Astrocyte (in vitro differentiated cells and primary cell): Measurements from ENCODE around the gene GHRH. TPM values are rescaled to one million over a fixed set of nuclear protein-coding genes. Genes with fewer than 3 reads are reported as not detected.

Source experiments
- DNase-seq: peaks from one replicate; pipeline ENCODE4 v3.0.0-alpha.2; 2010; ENCODE audit warnings: low read depth
- FAIRE-seq: peaks from 2 replicates; lab custom pipeline; 2011; peaks lifted over from hg19 to GRCh38; lab: Jason Lieb, UNC
- H2AFZ ChIP-seq: 2 replicates; pipeline ENCODE4 v1.6.0; 2012; ENCODE audit warnings: low read depth, low read length, inconsistent platforms
- H3K27ac ChIP-seq: 2 replicates; pipeline ENCODE4 v1.5.1; 2011; ENCODE audit warnings: low read depth, low read length, inconsistent platforms
- H3K27me3 ChIP-seq: 2 replicates; pipeline ENCODE4 v1.6.0; 2011; ENCODE audit warnings: low read length, inconsistent platforms; ENCODE audit not compliant: insufficient read depth
- H3K36me3 ChIP-seq: 2 replicates; pipeline ENCODE4 v1.5.1; 2011; ENCODE audit warnings: low read length, inconsistent platforms; ENCODE audit not compliant: insufficient read depth
- H3K4me1 ChIP-seq: 2 replicates; pipeline ENCODE4 v1.5.1; 2011; ENCODE audit warnings: low read length, inconsistent platforms; ENCODE audit not compliant: insufficient read depth
- H3K4me2 ChIP-seq: 2 replicates; pipeline ENCODE4 v1.6.0; 2012; ENCODE audit warnings: low read length, inconsistent platforms
- H3K4me3 ChIP-seq: 2 replicates; pipeline ENCODE4 v1.5.1; 2011; ENCODE audit warnings: low read depth, mild to moderate bottlenecking, low read length, inconsistent platforms; ENCODE audit not compliant: insufficient read depth
- H3K79me2 ChIP-seq: 2 replicates; pipeline ENCODE4 v1.6.0; 2012; ENCODE audit warnings: mild to moderate bottlenecking, low read length, inconsistent platforms; ENCODE audit not compliant: insufficient read depth
- H3K9ac ChIP-seq: 2 replicates; pipeline ENCODE4 v1.6.0; 2012; ENCODE audit warnings: mild to moderate bottlenecking, low read length, inconsistent platforms
- H3K9me3 ChIP-seq: 2 replicates; pipeline ENCODE4 v1.5.1; 2012; ENCODE audit warnings: low read depth, mild to moderate bottlenecking, low read length, inconsistent platforms; ENCODE audit not compliant: insufficient read depth
- H4K20me1 ChIP-seq: 2 replicates; pipeline ENCODE4 v1.6.0; 2012; ENCODE audit warnings: low read length, inconsistent platforms; ENCODE audit not compliant: insufficient read depth
- H3K27ac Mint-ChIP-seq: one replicate; pipeline ENCODE4 v1.8.0; 2021; ENCODE audit warnings: mild to moderate bottlenecking, mixed read lengths; ENCODE audit not compliant: unreplicated experiment
- H3K27me3 Mint-ChIP-seq: one replicate; pipeline ENCODE4 v1.8.0; 2021; ENCODE audit warnings: low read depth, mixed read lengths; ENCODE audit not compliant: unreplicated experiment
- H3K36me3 Mint-ChIP-seq: one replicate; pipeline ENCODE4 v1.8.0; 2021; ENCODE audit warnings: low read depth, mixed read lengths; ENCODE audit not compliant: unreplicated experiment
- H3K4me1 Mint-ChIP-seq: one replicate; pipeline ENCODE4 v1.8.0; 2021; ENCODE audit warnings: low read depth, mixed read lengths; ENCODE audit not compliant: unreplicated experiment
- H3K4me3 Mint-ChIP-seq: one replicate; pipeline ENCODE4 v1.8.0; 2021; ENCODE audit warnings: mild to moderate bottlenecking, moderate library complexity, mixed read lengths; ENCODE audit not compliant: unreplicated experiment
- H3K9me3 Mint-ChIP-seq: one replicate; pipeline ENCODE4 v1.8.0; 2021; ENCODE audit warnings: mild to moderate bottlenecking, mixed read lengths; ENCODE audit not compliant: unreplicated experiment
- EZH2 ChIP-seq: IDR thresholded peaks from 2 replicates; pipeline ENCODE4 v1.6.1; 2012; ENCODE audit warnings: mild to moderate bottlenecking, low read length, inconsistent platforms; ENCODE audit not compliant: insufficient read depth
- total RNA-seq: library from RNA; stranded (reverse); gene quantifications from 2 replicates; pipeline ENCODE4 v1.2.1, GENCODE V29; 2021
- TF ChIP-seq, protein P1 (sequence below): IDR thresholded peaks from 2 replicates; pipeline ENCODE4 v1.5.1; 2011; ENCODE audit warnings: low read depth, mild to moderate bottlenecking, inconsistent platforms, low read length, moderate library complexity; ENCODE audit not compliant: insufficient read depth

GHRH gene
- total RNA-seq, 1 donor from 2014 or later, result not detected

DNA sequence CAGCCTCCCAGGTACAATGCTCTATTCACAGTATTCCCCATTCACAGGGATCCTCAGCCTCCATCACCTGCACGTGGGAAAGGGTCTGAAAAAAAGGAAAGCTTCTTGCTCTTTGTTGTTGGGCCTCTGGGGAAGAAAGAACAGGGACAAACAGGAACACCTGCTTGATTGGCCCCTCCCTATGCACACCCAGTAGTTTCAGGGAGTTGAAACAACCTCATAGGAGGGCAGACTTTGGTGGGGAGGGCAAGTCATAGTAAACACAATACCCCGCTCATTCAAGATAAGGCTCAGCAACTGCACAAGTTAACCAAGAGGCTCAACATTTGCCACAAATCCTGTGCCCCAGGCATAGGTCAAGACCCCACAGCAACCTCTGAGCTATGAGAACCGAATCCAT lies 1.7 kb downstream of the GHRH start:
- Histone ChIP-seq H3K79me2 (no peaks in the 10 kb centered on the region), H3K9me3 (no peaks in the 10 kb centered on the region), H3K4me2 (no peak overlapping the region), H3K9ac (no peak overlapping the region), H3K27ac (no peak overlapping the region), H4K20me1 (no peaks in the 10 kb centered on the region), H2AFZ (no peak overlapping the region), H3K4me1 (no peaks in the 10 kb centered on the region), H3K27me3 (peaks cover 36% of the 10 kb centered on the region), H3K36me3 (no peaks in the 10 kb centered on the region), H3K4me3 (no peak overlapping the region)
- H3K27me3 Mint-ChIP-seq, result peaks cover 38% of the 10 kb centered on the region
- TF ChIP-seq EZH2, result no peak
- TF ChIP-seq, protein P1, sequence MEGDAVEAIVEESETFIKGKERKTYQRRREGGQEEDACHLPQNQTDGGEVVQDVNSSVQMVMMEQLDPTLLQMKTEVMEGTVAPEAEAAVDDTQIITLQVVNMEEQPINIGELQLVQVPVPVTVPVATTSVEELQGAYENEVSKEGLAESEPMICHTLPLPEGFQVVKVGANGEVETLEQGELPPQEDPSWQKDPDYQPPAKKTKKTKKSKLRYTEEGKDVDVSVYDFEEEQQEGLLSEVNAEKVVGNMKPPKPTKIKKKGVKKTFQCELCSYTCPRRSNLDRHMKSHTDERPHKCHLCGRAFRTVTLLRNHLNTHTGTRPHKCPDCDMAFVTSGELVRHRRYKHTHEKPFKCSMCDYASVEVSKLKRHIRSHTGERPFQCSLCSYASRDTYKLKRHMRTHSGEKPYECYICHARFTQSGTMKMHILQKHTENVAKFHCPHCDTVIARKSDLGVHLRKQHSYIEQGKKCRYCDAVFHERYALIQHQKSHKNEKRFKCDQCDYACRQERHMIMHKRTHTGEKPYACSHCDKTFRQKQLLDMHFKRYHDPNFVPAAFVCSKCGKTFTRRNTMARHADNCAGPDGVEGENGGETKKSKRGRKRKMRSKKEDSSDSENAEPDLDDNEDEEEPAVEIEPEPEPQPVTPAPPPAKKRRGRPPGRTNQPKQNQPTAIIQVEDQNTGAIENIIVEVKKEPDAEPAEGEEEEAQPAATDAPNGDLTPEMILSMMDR, result no peak
- no peak overlapping the region for H3K4me3 Mint-ChIP-seq
- H3K9me3 Mint-ChIP-seq, result no peaks in the 10 kb centered on the region
- H3K4me1 Mint-ChIP-seq, result no peaks in the 10 kb centered on the region
- no peak overlapping the region for H3K27ac Mint-ChIP-seq
- FAIRE-seq, result no peak
- H3K36me3 Mint-ChIP-seq, result no peaks in the 10 kb centered on the region
- DNase-seq, result no peak

DNA sequence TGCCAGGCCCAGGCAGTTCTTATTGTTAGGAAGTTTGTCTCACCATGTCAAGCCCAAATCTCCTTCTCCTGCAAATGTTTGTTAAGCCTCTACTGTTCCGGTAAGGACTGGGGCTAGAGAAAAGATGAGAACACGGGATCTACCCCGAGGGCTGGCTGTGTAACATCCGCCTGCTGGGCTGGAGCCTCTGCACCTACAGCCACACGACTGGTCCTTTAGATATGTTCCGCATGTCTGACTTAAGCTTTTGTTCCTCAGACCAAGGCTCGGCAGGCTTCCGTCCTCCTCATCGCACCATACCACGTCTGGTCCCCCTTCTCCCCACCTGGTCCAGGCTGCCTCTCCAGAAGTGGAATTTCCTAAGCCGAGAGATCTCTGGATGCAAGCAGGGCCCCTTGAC lies 2.6 kb downstream of the GHRH start:
- H3K9me3 ChIP-seq, result no peaks in the 10 kb centered on the region
- H3K4me2 ChIP-seq, result no peak overlapping the region
- no peak overlapping the region for H2AFZ ChIP-seq
- Mint-ChIP-seq H3K4me1 (no peaks in the 10 kb centered on the region), H3K27ac (no peak overlapping the region), H3K4me3 (no peak overlapping the region), H3K27me3 (peaks cover 40% of the 10 kb centered on the region), H3K36me3 (no peaks in the 10 kb centered on the region), H3K9me3 (peaks cover 5% of the 10 kb centered on the region)
- DNase-seq, result no peak
- no peak for FAIRE-seq
- H3K27me3 ChIP-seq, result peaks cover 36% of the 10 kb centered on the region
- no peaks in the 10 kb centered on the region for H3K4me1 ChIP-seq
- no peaks in the 10 kb centered on the region for H4K20me1 ChIP-seq
- no peak overlapping the region for H3K9ac ChIP-seq
- no peaks in the 10 kb centered on the region for H3K79me2 ChIP-seq
- TF ChIP-seq EZH2, result no peak
- TF ChIP-seq, protein P1, result no peak
- no peak overlapping the region for H3K27ac ChIP-seq
- H3K36me3 ChIP-seq, result no peaks in the 10 kb centered on the region
- H3K4me3 ChIP-seq, result no peak overlapping the region

GRCh38 chr20:37257988-37258387 lies 3.6 kb downstream of the GHRH start:
- Mint-ChIP-seq H3K36me3 (no peaks in the 10 kb centered on the region), H3K27ac (no peak overlapping the region), H3K27me3 (peaks cover 43% of the 10 kb centered on the region), H3K4me3 (no peak overlapping the region), H3K4me1 (no peaks in the 10 kb centered on the region), H3K9me3 (peaks cover 5% of the 10 kb centered on the region)
- Histone ChIP-seq H3K4me2 (no peak overlapping the region), H3K9ac (no peak overlapping the region), H3K79me2 (no peaks in the 10 kb centered on the region), H3K27me3 (peaks cover 36% of the 10 kb centered on the region), H3K4me3 (no peak overlapping the region), H2AFZ (no peak overlapping the region), H4K20me1 (no peaks in the 10 kb centered on the region), H3K36me3 (no peaks in the 10 kb centered on the region), H3K9me3 (no peaks in the 10 kb centered on the region), H3K4me1 (no peaks in the 10 kb centered on the region), H3K27ac (no peak overlapping the region)
- TF ChIP-seq EZH2, result no peak
- TF ChIP-seq, protein P1, result no peak
- FAIRE-seq (no peak), DNase-seq (no peak)
